ENCODE results near the gene LAGE3.

LAGE3 gene

GRCh38 chrX:154452823-154453222 is 26.3 kb downstream of the LAGE3 start:
- no peak for DNase-seq

GRCh38 chrX:154450312-154450711 is 28.8 kb downstream of the LAGE3 start:
- DNase-seq, result no peak

GRCh38 chrX:154449618-154450017 is 29.5 kb downstream of the LAGE3 start:
- DNase-seq, result no peak

DNA sequence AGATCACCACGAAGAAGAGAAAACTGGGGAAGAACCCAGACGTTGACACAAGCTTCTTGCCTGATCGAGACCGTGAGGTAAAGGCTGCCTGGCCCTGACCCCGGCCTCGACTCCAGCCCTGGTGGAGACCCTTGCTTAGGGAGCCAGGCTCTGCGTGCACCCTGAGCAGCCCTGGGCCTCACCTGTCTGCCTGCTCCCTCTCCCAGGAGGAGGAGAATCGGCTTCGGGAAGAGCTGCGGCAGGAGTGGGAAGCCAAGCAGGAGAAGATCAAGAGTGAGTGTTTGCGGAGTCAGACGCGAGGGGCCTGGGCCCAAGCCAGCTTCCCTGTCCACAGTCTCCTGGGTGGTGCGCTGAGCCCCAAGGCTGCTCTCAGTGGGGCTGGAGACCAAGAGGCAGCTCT is 30.6 kb downstream of the LAGE3 start:
- DNase-seq, result no peak

DNA sequence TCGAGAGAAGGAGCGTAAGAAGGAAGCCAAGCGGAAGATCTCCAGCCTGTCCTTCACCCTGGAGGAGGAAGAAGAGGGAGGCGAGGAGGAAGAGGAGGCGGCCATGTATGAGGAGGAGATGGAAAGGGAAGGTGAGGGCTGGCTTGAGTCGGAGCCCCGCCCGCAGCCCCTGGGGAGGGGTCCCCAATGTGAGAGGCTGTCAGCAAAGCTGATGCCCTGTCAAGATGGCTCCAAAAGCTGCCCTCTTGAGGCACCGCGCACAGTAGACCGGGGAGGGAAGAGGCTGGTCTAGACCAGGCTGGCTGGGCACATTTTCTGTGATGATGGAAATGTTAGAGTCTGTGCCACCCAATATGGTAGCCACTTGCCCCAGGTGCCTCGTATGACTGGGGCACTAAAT is 32.7 kb downstream of the LAGE3 start:
- no peak for DNase-seq

- DNase-seq, result no peak
These were observed 33.3 kb downstream of the LAGE3 start for GRCh38 chrX:154445776-154446175.

- no peak for DNase-seq
These were observed 34.3 kb downstream of the LAGE3 start for GRCh38 chrX:154444755-154445246.

DNA sequence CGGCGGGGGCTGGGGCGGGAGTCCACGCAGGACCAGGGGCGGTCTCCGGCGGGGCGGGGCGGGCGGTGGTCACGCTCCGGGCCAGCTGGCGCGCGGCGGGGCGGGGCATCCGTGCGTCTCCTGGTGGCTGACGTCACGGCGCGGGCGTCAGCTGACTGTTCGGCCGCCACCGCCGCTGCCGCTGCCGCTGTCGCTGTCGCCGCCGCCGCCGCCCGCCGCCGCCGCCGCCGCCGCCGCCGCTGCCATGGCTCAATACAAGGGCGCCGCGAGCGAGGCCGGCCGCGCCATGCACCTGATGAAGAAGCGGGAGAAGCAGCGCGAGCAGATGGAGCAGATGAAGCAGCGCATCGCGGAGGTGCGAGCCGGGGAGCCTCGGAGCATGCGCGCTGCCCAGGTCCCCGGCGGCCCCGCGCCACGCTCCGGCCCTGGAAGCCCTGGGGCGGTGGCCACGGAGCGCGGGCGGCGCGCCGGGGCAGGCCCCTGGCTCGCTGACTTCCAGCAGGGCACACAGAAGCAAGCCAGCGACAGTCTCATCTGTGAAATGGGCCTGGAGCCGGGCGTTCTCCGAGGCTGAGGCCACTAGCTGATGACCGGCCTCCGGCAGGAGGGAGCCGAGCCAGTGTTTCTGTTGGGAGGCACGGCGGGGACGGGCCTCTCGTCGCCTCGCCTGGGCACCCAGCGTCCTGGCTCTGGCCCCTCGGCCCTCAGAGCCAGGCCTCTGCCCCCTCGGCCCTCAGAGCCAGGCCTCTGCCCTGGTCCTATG is 34.9 kb downstream of the LAGE3 start, which contains the start of gene FAM50A:
Gene FAM50A, plus strand, starts transcription at position 150 of the 763 bp plus-strand sequence. Its CDS starts 95 bp downstream, at position 245.
- DNase-seq, result peak; percentile 67

DNA sequence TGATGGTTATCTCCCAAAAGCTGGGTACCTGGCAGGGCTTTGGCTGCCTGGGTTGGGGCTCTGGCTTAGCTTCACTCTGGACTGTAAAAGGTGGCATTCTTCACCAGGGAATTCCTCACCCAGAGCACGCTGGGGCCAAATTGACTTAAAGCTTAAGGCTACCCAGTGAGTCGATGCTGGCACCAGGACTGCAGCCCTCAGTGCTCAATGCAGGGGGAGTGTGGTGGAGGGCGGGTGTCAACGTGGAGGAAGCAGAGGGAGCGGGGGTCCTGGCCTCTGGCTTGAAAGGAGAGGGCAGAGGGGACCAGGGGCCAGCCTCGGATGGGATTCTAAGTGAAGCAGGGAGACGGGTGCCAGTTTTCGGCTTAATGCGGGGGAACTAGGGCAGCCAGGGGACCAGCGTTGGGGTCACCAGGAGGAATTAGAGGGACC is 35.6 kb downstream of the LAGE3 start:
- no peak for DNase-seq

- no peak for DNase-seq
These were observed 36.9 kb downstream of the LAGE3 start for GRCh38 chrX:154441984-154442707.

DNA sequence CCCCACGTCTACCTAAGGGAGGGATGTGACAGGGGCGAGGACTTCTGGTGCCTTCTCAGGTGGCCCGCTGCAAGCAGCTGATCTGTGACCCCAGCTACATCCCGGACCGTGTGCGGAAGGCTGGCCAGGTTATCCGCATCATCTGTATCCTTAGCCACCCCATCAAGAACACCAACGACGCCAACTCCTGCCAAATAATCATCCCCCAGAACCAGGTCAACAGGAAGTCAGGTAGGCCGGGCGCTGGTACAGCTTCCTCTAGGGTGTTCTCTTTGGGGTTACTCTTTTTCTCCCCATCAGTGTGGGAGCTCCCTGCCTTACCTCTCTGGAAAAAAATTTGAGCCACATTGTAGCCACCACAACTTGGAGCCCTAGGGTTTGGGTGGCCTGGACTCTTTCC is 37.5 kb downstream of the LAGE3 start:
- no peak for DNase-seq

- no peak for DNase-seq
These were observed 38.3 kb downstream of the LAGE3 start for GRCh38 chrX:154440623-154441357.

DNA sequence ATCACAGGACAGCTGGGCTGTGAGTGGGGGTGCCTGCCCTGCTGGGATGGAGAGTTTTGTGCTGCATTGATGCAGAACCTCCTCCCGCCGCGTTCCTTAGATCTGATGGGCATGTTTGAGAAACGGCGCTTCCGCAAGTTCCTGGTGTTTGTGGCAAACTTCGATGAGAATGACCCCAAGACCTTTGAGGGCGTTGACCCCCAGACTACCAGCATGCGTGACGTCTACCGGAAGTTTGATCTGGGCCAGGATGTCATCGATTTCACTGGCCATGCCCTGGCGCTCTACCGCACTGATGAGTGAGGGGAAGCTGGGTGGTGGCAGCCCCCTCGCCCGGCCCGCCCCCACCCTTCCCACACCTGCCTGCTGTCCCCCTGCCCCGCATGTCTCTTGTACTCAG is 39.2 kb downstream of the LAGE3 start:
- DNase-seq, result no peak

GRCh38 chrX:154437971-154438893 is 40.8 kb downstream of the LAGE3 start:
- no peak for DNase-seq

- DNase-seq, result peak; percentile 43
These were observed 41.9 kb downstream of the LAGE3 start, which contains the start of gene GDI1 for GRCh38 chrX:154436983-154437752. TSS of gene GDI1 (plus strand) at chrX:154437154. CDS start at chrX:154437255, 101 bp downstream.

DNA sequence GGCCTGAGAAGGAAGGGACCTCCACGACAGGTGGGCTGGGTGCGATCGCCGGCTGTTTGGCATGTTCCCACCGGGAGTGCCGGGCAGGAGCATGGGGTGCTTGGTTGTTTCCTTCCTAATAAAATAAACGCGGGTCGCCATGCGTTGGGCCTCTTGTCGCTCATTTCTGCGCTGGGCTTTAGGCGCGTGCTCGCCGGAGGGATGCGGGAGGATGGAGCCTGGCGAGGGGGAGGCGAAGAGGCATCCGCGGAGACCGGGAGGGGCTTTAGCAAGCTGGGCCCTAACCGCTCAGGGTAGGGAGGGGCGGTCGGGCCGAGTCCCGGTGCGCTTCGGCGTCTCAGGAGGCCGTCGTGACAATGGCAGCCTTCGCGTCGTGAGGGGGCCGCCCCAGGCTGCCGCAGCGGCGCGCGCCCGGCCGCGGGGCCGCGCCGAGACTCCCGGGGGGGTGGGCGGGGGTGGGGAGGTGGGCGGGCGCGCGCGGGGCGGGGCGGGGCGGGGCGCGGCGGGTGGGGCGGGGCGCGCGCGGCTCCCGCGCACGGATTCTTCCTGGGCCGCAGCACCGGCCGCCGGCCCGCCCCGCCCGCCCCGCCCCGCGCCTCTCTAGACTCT is 42.6 kb downstream of the LAGE3 start:
- DNase-seq, result peak; percentile 47

DNA sequence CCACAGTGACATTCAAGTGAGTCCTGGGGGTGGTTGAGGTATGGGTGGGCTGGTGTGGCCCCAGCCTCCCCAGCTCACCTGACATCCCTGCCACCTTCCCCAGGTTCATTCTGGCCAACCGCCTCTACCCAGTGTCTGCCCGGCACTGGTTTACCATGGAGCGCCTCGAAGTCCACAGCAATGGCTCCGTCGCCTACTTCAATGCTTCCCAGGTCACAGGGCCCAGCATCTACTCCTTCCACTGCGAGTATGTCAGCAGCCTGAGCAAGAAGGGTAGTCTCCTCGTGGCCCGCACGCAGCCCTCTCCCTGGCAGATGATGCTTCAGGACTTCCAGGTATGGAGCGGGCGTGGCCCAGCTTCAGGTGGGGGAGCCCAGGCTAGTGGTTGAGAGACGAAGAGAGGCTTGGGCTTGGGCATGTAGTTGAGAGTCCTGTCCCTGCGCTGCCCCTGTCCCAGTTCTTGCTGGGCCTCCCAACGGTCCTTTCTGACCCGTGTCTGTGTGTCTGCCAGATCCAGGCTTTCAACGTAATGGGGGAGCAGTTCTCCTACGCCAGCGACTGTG is 43.8 kb downstream of the LAGE3 start:
- no peak for DNase-seq

- DNase-seq, result no peak
These were observed 44.5 kb downstream of the LAGE3 start for GRCh38 chrX:154434394-154435168.

DNA sequence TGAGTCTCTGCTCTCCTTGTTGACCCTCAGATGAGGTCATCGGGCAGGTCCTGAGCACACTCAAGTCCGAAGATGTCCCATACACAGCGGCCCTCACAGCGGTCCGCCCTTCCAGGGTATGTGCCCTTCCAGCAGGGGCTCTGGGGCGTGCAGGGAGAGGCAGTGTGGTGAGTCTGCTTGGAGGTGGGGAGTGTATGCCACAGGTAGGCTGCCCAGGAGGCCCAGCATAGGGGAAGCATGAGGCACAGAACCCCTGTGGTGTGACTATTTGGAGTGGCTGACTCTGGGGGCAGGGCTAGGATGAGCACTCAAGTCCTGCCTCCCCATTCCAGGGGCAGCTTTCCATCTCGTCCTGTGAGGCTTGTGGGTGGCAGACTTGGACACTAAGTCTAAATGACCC is 45.5 kb downstream of the LAGE3 start:
- no peak for DNase-seq

- DNase-seq, result no peak
These were observed 46.9 kb downstream of the LAGE3 start for GRCh38 chrX:154432210-154432609.
